Keratinocyte (primary cell): Measurements from ENCODE around the gene ID4.

ENCODE experiments used
- CTCF ChIP-seq, 3 experiments: IDR thresholded peaks in 1 of 3; conservative IDR thresholded peaks in 1 of 3; optimal IDR thresholded peaks in 1 of 3; 2 replicates in 2 of 3; 3 replicates in 1 of 3; pipeline versions ENCODE3 to v1.5.1; 2011; ENCODE audit warnings: low read length in 3 of 3, mild to moderate bottlenecking in 3 of 3, moderate library complexity in 2 of 3, control low read depth in 1 of 3, inconsistent platforms in 1 of 3; ENCODE audit not compliant: insufficient read depth in 2 of 3; ENCODE audit errors: extremely low read depth in 1 of 3
- EZH2 ChIP-seq: IDR thresholded peaks from one replicate; pipeline ENCODE4 v1.6.1; 2012; ENCODE audit warnings: inconsistent platforms, mild to moderate bottlenecking, low read length, moderate library complexity

GRCh38 chr6:19805129-19805481, 32.1 kb upstream of the ID4 start:
- TF ChIP-seq CTCF (optimal IDR thresholded peaks at IDR 0.05 in 1 of 3, IDR thresholded peaks at IDR 0.05 in 1 of 3, conservative IDR thresholded peaks at IDR 0.05 in 1 of 3; ENCODE audit: extremely low read depth in 1 of 3, insufficient read depth in 2 of 3, low read length in 3 of 3) (no peak), EZH2 (no peak)
